ENCODE results near the gene FHOD3. TPM values are rescaled to one million over a fixed set of nuclear protein-coding genes. Genes with fewer than 3 reads are reported as not detected.

The FHOD3 gene
- total and polyA plus RNA-seq, 2 of the 8 experiments (the other 6 are each of a cell fraction or from before 2014, with no cell fraction given), result 9.7 to 10.5 TPM

DNA sequence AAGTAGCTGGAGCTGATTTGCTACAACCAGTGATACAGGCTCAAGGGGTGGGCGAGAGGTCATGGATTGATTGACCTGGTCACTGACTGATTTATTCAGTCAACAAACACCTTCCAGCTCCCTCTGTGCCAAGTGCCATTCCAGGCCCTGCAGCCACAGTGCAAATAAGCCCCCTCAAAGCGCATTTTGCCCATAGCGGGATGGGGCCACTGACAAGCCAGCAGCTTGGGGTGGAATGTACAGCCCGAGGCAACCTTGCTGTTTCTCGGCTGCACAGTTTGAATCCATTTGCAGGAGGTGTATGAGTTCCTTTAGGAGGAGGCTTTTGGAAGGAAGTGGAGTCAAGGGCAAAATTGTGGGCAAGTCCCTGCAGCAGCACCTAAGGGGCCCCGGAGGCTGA is 296.1 kb downstream of the FHOD3 start:
- Histone ChIP-seq H3K4ac (replicated peaks; ENCODE audit: insufficient read length, low read depth, low read length) (no peak overlapping the region), H3K9ac (replicated peaks in 1 of 4; ENCODE audit: extremely low read depth in 1 of 4, low read depth in 3 of 4, low read length in 3 of 4) (peak overlapping the region in 1 of 4 experiments; percentile 40; a peak in 1 of 7 replicates), H3K79me1 (ENCODE audit: low read depth, low read length) (no peaks in the 10 kb centered on the region), H3K27me3 (replicated peaks in 1 of 4; ENCODE audit: control insufficient read depth in 3 of 4, extremely low read depth in 1 of 4, insufficient read depth in 3 of 4, low read length in 3 of 4) (no peaks in the 10 kb centered on the region), H4K20me1 (replicated peaks in 1 of 2; ENCODE audit: control insufficient read depth in 1 of 2, insufficient read depth in 2 of 2, low read length in 2 of 2) (no peaks in the 10 kb centered on the region), H2BK120ac (replicated peaks; ENCODE audit: low read depth, low read length) (no peak overlapping the region), H3K23me2 (ENCODE audit: low read depth, low read length) (no peaks in the 10 kb centered on the region), H3K14ac (ENCODE audit: insufficient read length) (no peak overlapping the region), H2AK5ac (ENCODE audit: low read depth, low read length) (no peak overlapping the region), H3K4me1 (replicated peaks in 1 of 4; ENCODE audit: control insufficient read depth in 3 of 4, insufficient read depth in 4 of 4, low read length in 3 of 4) (peaks cover 0 to 5% (median 0%) of the 10 kb centered on the region in 4 experiments; a peak in 1 of 7 replicates), H3K18ac (ENCODE audit: extremely low read depth, low read length) (no peak overlapping the region), H3K36me3 (ENCODE audit: control insufficient read depth in 2 of 4, insufficient read depth in 4 of 4, low read length in 3 of 4) (no peaks in the 10 kb centered on the region), H3K56ac (replicated peaks; ENCODE audit: insufficient read length, low read depth, low read length) (no peak overlapping the region), H4K91ac (replicated peaks; ENCODE audit: insufficient read length, low read length) (no peak overlapping the region), H2BK20ac (ENCODE audit: low read length) (no peak overlapping the region), H3K23ac (ENCODE audit: insufficient read length) (no peak overlapping the region), H3K9me3 (ENCODE audit: insufficient read depth in 2 of 2, low read depth in 1 of 2, low read length in 1 of 2) (no peaks in the 10 kb centered on the region), H3K27ac (ENCODE audit: low read depth, low read length) (no peak overlapping the region), H3K4me2 (ENCODE audit: insufficient read depth in 1 of 2, low read depth in 2 of 2, low read length in 2 of 2) (no peak overlapping the region), H3K79me2 (ENCODE audit: control insufficient read depth in 1 of 2, insufficient read depth in 2 of 2, low read length in 2 of 2) (no peaks in the 10 kb centered on the region), H2BK12ac (ENCODE audit: low read depth, low read length) (0 out of 2 replicates have a peak overlapping the region, but pooled peaks have one; percentile 27), H4K5ac (ENCODE audit: insufficient read length, low read depth, low read length) (no peak overlapping the region), H3K4me3 (ENCODE audit: extremely low read depth in 1 of 4, insufficient read depth in 2 of 4, low read depth in 3 of 4, low read length in 4 of 4) (no peak overlapping the region), H4K8ac (ENCODE audit: extremely low read depth, insufficient read depth, low read length) (no peak overlapping the region; the same call in 1 of the 2 replicates), H2BK5ac (ENCODE audit: low read depth, low read length) (no peak overlapping the region), H2BK15ac (ENCODE audit: low read length) (no peak overlapping the region), H2AFZ (ENCODE audit: low read length) (no peak overlapping the region)
- CTCF ChIA-PET (ENCODE audit: partially characterized antibody), result interaction anchor here (0.9 to 1.2 kb wide), 2 partner anchors 9 to 10 kb away, joined by 3 to 4 read pairs; no protein-coding TSS in a partner anchor
- FAIRE-seq (no peak), DNase-seq (ENCODE audit: low read depth in 1 of 2, low spot score in 2 of 2) (no peak)
- WGBS, 2 experiments (ENCODE audit: extremely low coverage in 1 of 2, insufficient coverage in 1 of 2, insufficient read length in 1 of 2, insufficient replicate concordance in 2 of 2, low coverage in 1 of 2, low lambda C conversion rate in 2 of 2, missing lambda C conversion rate in 1 of 2), result 93% methylated on average over 6 of the region's 6 CpGs; no CpG with 5 or more reads in 1 of the 2 experiments
- POLR2A ChIA-PET (ENCODE audit: partially characterized antibody), result no interaction called here
- no peak for TF ChIP-seq POLR2AphosphoS5 (IDR thresholded peaks at IDR 0.05; ENCODE audit: low read depth, low read length)
- no peak for TF ChIP-seq TEAD4 (IDR thresholded peaks at IDR 0.05; ENCODE audit: low read depth, low read length)
- TF ChIP-seq ZNF274 (IDR thresholded peaks at IDR 0.05; ENCODE audit: borderline replicate concordance, extremely low read depth, low read length), result no peak
- TF ChIP-seq ASH2L (IDR thresholded peaks at IDR 0.05; ENCODE audit: low read length), result no peak
- TF ChIP-seq SRF (IDR thresholded peaks at IDR 0.05; ENCODE audit: low read depth, low read length), result no peak
- TF ChIP-seq CREB1 (IDR thresholded peaks at IDR 0.05), result no peak
- TF ChIP-seq CBX5 (IDR thresholded peaks at IDR 0.05; ENCODE audit: low read depth, low read length), result no peak
- no peak for TF ChIP-seq HDAC2 (IDR thresholded peaks at IDR 0.05; ENCODE audit: borderline replicate concordance in 1 of 2, low read depth in 2 of 2, low read length in 2 of 2)
- TF ChIP-seq FOSL1 (IDR thresholded peaks at IDR 0.05; ENCODE audit: insufficient read depth, low read depth, low read length), result no peak
